ENCODE data around the gene PRDM16.

Gene PRDM16

DNA sequence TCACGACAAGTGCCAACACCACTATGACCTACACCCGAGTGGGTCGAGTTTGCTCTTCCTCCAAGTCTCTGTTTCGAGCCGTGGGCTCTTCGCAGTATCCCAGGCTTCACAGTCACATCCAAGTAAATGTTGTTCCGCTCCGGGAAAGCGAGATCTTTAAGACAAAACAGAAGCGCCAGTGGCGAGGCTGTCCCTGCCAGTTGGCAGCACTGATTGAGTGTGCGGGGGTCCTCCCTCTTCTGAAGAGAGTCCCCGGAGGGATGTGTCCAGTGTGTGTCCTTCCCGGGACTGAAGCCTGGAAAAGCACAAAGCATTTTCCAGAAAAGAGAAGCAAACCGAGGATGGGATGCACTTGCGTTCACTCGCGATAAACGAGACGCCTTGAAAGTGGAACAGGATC is 158.9 kb downstream of the PRDM16 start:
- in situ Hi-C loops (cut with MboI; ENCODE audit: low sequenced_read_pairs, unreplicated experiment) = no loop called here
- TF ChIP-seq, protein P1, sequence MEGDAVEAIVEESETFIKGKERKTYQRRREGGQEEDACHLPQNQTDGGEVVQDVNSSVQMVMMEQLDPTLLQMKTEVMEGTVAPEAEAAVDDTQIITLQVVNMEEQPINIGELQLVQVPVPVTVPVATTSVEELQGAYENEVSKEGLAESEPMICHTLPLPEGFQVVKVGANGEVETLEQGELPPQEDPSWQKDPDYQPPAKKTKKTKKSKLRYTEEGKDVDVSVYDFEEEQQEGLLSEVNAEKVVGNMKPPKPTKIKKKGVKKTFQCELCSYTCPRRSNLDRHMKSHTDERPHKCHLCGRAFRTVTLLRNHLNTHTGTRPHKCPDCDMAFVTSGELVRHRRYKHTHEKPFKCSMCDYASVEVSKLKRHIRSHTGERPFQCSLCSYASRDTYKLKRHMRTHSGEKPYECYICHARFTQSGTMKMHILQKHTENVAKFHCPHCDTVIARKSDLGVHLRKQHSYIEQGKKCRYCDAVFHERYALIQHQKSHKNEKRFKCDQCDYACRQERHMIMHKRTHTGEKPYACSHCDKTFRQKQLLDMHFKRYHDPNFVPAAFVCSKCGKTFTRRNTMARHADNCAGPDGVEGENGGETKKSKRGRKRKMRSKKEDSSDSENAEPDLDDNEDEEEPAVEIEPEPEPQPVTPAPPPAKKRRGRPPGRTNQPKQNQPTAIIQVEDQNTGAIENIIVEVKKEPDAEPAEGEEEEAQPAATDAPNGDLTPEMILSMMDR (IDR thresholded peaks at IDR 0.05; ENCODE audit: borderline replicate concordance, control extremely low read depth, extremely low read depth, insufficient read depth, missing control alignments) = no peak
- DNase-seq (ENCODE audit: low spot score) = no peak

DNA sequence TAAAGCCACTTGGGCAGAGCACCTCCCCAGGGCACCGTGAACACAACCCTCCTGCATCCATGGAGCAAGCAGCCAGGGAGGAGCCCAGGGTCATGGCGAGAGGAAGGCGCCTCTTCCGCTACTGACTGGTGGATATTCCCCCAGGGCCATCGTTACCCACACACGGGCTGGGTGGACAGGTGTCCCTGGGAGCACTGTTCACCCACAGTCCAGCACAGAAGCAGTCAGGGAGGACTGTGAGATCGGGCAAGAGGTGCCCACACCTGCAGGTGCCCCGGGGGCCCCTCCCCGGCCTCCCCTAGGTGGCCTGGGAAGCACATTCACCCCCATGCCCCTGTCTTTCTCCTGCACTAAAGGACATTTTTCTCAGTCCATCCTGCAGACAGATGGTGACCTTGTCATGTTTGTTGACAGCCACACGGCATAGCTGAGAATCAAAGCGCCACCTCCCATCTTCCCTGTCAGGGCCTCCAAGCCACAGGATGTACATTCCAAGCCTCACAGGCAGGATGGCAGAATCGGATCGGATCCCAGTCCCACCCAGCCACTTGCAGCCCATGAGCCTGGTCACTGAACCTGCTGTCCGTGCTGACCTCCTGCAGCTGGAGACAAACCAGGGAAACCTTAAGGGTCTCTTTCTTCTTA is 160.2 kb downstream of the PRDM16 start:
- in situ Hi-C loops (cut with MboI; ENCODE audit: low sequenced_read_pairs, unreplicated experiment) = no loop called here
- DNase-seq (ENCODE audit: low spot score) = no peak
- TF ChIP-seq, protein P1 (IDR thresholded peaks at IDR 0.05; ENCODE audit: borderline replicate concordance, control extremely low read depth, extremely low read depth, insufficient read depth, missing control alignments) = no peak

DNA sequence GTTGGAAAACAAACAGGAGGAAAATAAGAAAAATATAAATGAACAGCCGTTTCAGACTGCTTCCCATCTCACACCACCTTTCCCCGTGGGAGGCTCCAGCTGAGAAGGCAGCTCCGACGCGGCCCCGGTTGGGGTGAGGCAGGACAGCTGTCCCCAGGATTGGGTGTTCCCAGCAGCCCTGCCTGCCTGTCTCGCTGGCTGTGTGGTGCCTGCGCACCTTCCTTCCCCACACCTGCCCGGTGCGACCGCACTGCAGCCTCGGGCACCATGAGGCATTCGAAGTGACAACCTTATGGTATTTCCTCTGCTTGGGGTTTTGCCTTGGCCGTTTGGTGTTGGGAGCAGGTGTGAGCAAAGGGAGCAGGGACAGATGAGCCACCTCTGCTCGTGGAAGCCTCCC is 161.6 kb downstream of the PRDM16 start:
- TF ChIP-seq, protein P1 (IDR thresholded peaks at IDR 0.05; ENCODE audit: borderline replicate concordance, control extremely low read depth, extremely low read depth, insufficient read depth, missing control alignments) = no peak
- in situ Hi-C loops (cut with MboI; ENCODE audit: low sequenced_read_pairs, unreplicated experiment) = no loop called here
- DNase-seq (ENCODE audit: low spot score) = no peak

DNA sequence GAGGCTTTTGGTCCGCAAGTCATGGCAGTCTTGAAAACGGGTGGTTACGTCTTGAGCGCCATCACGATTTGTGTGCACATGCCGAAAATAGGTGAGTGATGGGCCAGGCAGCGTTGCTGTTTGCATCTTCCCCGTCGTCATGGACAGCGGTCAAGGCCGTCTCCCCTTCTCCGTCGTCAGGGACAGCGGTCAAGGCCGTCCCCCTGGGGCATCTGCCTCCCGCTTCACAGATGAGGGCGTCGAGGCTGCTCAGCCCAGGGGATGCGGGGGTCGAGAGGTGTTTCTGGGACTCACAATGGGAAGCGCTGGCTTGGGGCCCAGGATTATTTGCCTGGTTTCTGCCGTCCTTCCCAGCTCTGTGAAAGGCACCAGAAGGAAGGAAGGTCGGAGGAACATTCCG is 162.2 kb downstream of the PRDM16 start:
- TF ChIP-seq, protein P1 (IDR thresholded peaks at IDR 0.05; ENCODE audit: borderline replicate concordance, control extremely low read depth, extremely low read depth, insufficient read depth, missing control alignments) = no peak
- DNase-seq (ENCODE audit: low spot score) = no peak
- in situ Hi-C loops (cut with MboI; ENCODE audit: low sequenced_read_pairs, unreplicated experiment) = no loop called here

DNA sequence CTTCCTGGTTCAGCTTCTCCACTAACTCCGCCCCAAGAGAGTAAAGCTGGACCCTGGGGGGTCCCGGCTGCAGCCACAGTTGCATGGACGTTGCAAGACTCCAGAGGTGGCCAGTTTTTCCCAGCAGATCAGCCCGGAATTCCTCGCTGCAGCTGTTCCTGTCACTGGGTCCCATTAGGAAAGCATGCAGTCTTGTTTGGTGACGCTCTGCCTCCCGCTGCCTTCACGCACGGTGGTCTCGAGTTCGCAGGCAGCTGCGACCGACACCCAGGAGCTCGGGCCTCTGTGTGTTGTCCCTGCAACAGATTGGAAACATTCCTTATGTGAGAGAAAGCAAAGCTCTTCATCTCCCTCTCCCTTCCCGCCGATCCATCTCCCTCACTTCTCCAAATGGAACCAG is 162.8 kb downstream of the PRDM16 start:
- DNase-seq (ENCODE audit: low spot score) = no peak
- TF ChIP-seq, protein P1 (IDR thresholded peaks at IDR 0.05; ENCODE audit: borderline replicate concordance, control extremely low read depth, extremely low read depth, insufficient read depth, missing control alignments) = no peak
- in situ Hi-C loops (cut with MboI; ENCODE audit: low sequenced_read_pairs, unreplicated experiment) = no loop called here

DNA sequence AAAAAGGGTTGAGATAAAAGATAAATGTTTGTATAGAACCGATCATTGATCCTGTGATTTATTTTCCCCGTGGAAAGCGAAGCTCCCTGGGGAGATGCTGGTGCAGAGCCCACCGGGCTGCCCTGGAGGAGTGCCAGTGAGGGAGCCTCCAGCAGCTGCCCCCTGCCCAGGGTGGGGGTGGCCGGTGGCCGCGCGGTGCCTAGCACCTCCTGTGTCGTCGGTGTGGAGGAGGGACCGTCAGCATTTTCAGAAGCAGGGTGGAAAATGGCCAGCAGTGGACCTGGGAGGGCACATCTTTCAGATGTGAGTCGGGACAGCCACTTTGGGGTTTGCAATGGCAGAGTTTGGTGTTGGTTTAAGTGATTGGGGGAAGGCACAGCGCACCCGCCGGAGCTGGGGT is 164.0 kb downstream of the PRDM16 start:
- TF ChIP-seq, protein P1 (IDR thresholded peaks at IDR 0.05; ENCODE audit: borderline replicate concordance, control extremely low read depth, extremely low read depth, insufficient read depth, missing control alignments) = no peak
- in situ Hi-C loops (cut with MboI; ENCODE audit: low sequenced_read_pairs, unreplicated experiment) = no loop called here
- DNase-seq (ENCODE audit: low spot score) = no peak
